Stomach smooth muscle (tissue), 2 donors: ENCODE results near the gene VPS37D.
"Not testable (repeated sequence)": the region's sequence is repeated elsewhere in the genome, so short reads cannot be mapped to it uniquely, and the experiment has no call there.

Source experiments
- H3K27ac ChIP-seq: one replicate; pipeline ENCODE4 v1.7.0; 2013; ENCODE audit warnings: mild to moderate bottlenecking, low read length, inconsistent platforms
- H3K27me3 ChIP-seq, 2 donors: one replicate each; pipeline ENCODE4 v1.7.0; 2013; ENCODE audit warnings: low read length in 2 of 2; ENCODE audit not compliant: insufficient read depth in 2 of 2, control insufficient read depth in 1 of 2
- H3K36me3 ChIP-seq, 2 donors: one replicate each; pipeline ENCODE4 v1.7.0; 2013; ENCODE audit warnings: low read length in 2 of 2; ENCODE audit not compliant: control insufficient read depth in 2 of 2, insufficient read depth in 2 of 2
- H3K4me1 ChIP-seq: one replicate; pipeline ENCODE4 v1.7.0; 2013; ENCODE audit warnings: low read length; ENCODE audit not compliant: control insufficient read depth, insufficient read depth
- H3K4me3 ChIP-seq, 2 donors: one replicate each; pipeline ENCODE4 v1.7.0; 2013; ENCODE audit warnings: low read length in 2 of 2
- H3K9ac ChIP-seq, 2 donors: one replicate each; pipeline ENCODE4 v1.7.0; 2013; ENCODE audit warnings: low read length in 2 of 2, mild to moderate bottlenecking in 1 of 2
- H3K9me3 ChIP-seq, 2 donors: one replicate each; pipeline ENCODE4 v1.7.0; 2013; ENCODE audit warnings: low read length in 2 of 2; ENCODE audit not compliant: control insufficient read depth in 2 of 2
- donor health status: healthy.
- donor health status: Pancreatic carcinoma.

Gene VPS37D

GRCh38 chr7:73668103-73668885 lies 663 bp downstream of the VPS37D start:
- Histone ChIP-seq H3K9ac (peak overlapping the region; percentile 51 to 58), H3K27me3 (peaks cover 4 to 5% of the 10 kb centered on the region in 2 donors), H3K36me3 (no peaks in the 10 kb centered on the region), H3K9me3 (no peaks in the 10 kb centered on the region), H3K4me3 (peak overlapping the region; percentile 57 to 74), H3K27ac (no peak overlapping the region), H3K4me1 (peaks cover 11% of the 10 kb centered on the region)

GRCh38 chr7:73668886-73669230 lies 1.2 kb downstream of the VPS37D start:
- H3K9me3 ChIP-seq = no peaks in the 10 kb centered on the region
- H3K36me3 ChIP-seq = no peaks in the 10 kb centered on the region
- H3K27ac ChIP-seq = no peak overlapping the region
- H3K4me1 ChIP-seq = peaks cover 11% of the 10 kb centered on the region
- H3K4me3 ChIP-seq = peak overlapping the region; percentile 57 to 74
- peak overlapping the region; percentile 51 to 58 for H3K9ac ChIP-seq
- H3K27me3 ChIP-seq = peaks cover 4 to 5% of the 10 kb centered on the region in 2 donors

GRCh38 chr7:73669288-73669701 lies 1.7 kb downstream of the VPS37D start:
- Histone ChIP-seq H3K27ac (no peak overlapping the region), H3K4me3 (no peak overlapping the region), H3K9me3 (no peaks in the 10 kb centered on the region), H3K4me1 (peaks cover 11% of the 10 kb centered on the region), H3K36me3 (no peaks in the 10 kb centered on the region), H3K9ac (peak overlapping the region; percentile 5 to 51), H3K27me3 (peaks cover 4 to 5% of the 10 kb centered on the region in 2 donors)

- Histone ChIP-seq H3K27ac (no peak overlapping the region), H3K4me3 (no peak overlapping the region), H3K9ac (no peak overlapping the region)
These were observed 2.3 kb downstream of the VPS37D start for GRCh38 chr7:73669858-73670385.

GRCh38 chr7:73671322-73671661 lies 3.7 kb downstream of the VPS37D start:
- Histone ChIP-seq H3K9ac (no peak overlapping the region), H3K9me3 (no peaks in the 10 kb centered on the region), H3K4me1 (peaks cover 11% of the 10 kb centered on the region), H3K4me3 (no peak overlapping the region), H3K27me3 (no peaks in the 10 kb centered on the region), H3K36me3 (no peaks in the 10 kb centered on the region), H3K27ac (no peak overlapping the region)

More at GRCh38 chr7:73669858-73670385, 2.3 kb downstream of the VPS37D start:
- Histone ChIP-seq H3K27me3 (peaks cover 4 to 5% of the 10 kb centered on the region in 2 donors), H3K9me3 (no peaks in the 10 kb centered on the region), H3K36me3 (no peaks in the 10 kb centered on the region), H3K4me1 (peaks cover 11% of the 10 kb centered on the region)

- Histone ChIP-seq H3K9ac (no peak overlapping the region), H3K9me3 (no peaks in the 10 kb centered on the region), H3K4me1 (peaks cover 11% of the 10 kb centered on the region), H3K36me3 (no peaks in the 10 kb centered on the region), H3K27me3 (no peaks in the 10 kb centered on the region), H3K27ac (no peak overlapping the region), H3K4me3 (no peak overlapping the region)
These were observed 4.3 kb downstream of the VPS37D start for GRCh38 chr7:73671857-73672445.

- no peak overlapping the region for H3K9ac ChIP-seq
- no peaks in the 10 kb centered on the region for H3K9me3 ChIP-seq
- no peak overlapping the region for H3K27ac ChIP-seq
- peaks cover 5 to 8% of the 10 kb centered on the region in 2 donors for H3K36me3 ChIP-seq
- no peaks in the 10 kb centered on the region for H3K27me3 ChIP-seq
- H3K4me1 ChIP-seq = peaks cover 2% of the 10 kb centered on the region
- H3K4me3 ChIP-seq = no peak overlapping the region
These were observed 7.0 kb downstream of the VPS37D start for GRCh38 chr7:73674468-73675124.

GRCh38 chr7:73676062-73676461 lies 8.4 kb downstream of the VPS37D start:
- H3K4me3 ChIP-seq, H3K4me1 ChIP-seq, H3K9me3 ChIP-seq, H3K9ac ChIP-seq, H3K27me3 ChIP-seq, H3K36me3 ChIP-seq, H3K27ac ChIP-seq: not testable (repeated sequence)

- Histone ChIP-seq H3K27me3 (no peaks in the 10 kb centered on the region), H3K36me3 (peaks cover 5 to 8% of the 10 kb centered on the region in 2 donors), H3K9me3 (no peaks in the 10 kb centered on the region), H3K27ac (no peak overlapping the region), H3K4me1 (peaks cover 28% of the 10 kb centered on the region), H3K9ac (no peak overlapping the region), H3K4me3 (no peak overlapping the region)
These were observed 11.2 kb downstream of the VPS37D start for GRCh38 chr7:73678862-73679261.

- Histone ChIP-seq H3K9me3 (no peaks in the 10 kb centered on the region), H3K27ac (no peak overlapping the region), H3K27me3 (no peaks in the 10 kb centered on the region), H3K4me3 (no peak overlapping the region), H3K4me1 (peaks cover 33% of the 10 kb centered on the region), H3K9ac (no peak overlapping the region), H3K36me3 (peaks cover 5 to 8% of the 10 kb centered on the region in 2 donors)
These were observed 12.1 kb downstream of the VPS37D start for GRCh38 chr7:73679709-73680108.
